HG03064 (cell line): ENCODE results near the gene AP1AR.
A peak's percentile ranks its signal among the peaks of the same experiment; 100 is the strongest.
"Not testable (repeated sequence)": the region's sequence is repeated elsewhere in the genome, so short reads cannot be mapped to it uniquely, and the experiment has no call there.

Experiments
- ATAC-seq: cut with Tn5 transposase; IDR thresholded peaks from one replicate; pipeline ENCODE4 v1.9.1; 2021; ENCODE audit warnings: low read depth; ENCODE audit not compliant: unreplicated experiment

The AP1AR gene

GRCh38 chr4:112277220-112277619, 45.6 kb downstream of the AP1AR start:
- no peak for ATAC-seq

- no peak for ATAC-seq
These were observed 46.3 kb downstream of the AP1AR start for GRCh38 chr4:112277705-112278448.

- ATAC-seq, result peak; percentile 67
These were observed 47.7 kb downstream of the AP1AR start for GRCh38 chr4:112279025-112279881.

GRCh38 chr4:112279882-112280315, 48.3 kb downstream of the AP1AR start:
- peak; percentile 10 for ATAC-seq

GRCh38 chr4:112280386-112281056, 48.9 kb downstream of the AP1AR start:
- ATAC-seq, result no peak

- ATAC-seq, result not testable (repeated sequence)
These were observed 50.4 kb downstream of the AP1AR start for GRCh38 chr4:112281895-112282398.

GRCh38 chr4:112282860-112283667, 51.5 kb downstream of the AP1AR start:
- ATAC-seq, result no peak

GRCh38 chr4:112284166-112284565, 52.6 kb downstream of the AP1AR start:
- no peak for ATAC-seq

GRCh38 chr4:112284662-112285411, 53.2 kb downstream of the AP1AR start:
- no peak for ATAC-seq

- peak; percentile 27 for ATAC-seq
These were observed 55.8 kb downstream of the AP1AR start for GRCh38 chr4:112287258-112287989.

GRCh38 chr4:112288455-112288854, 56.9 kb downstream of the AP1AR start:
- peak; percentile 26 for ATAC-seq

- ATAC-seq, result no peak
These were observed 58.0 kb downstream of the AP1AR start for GRCh38 chr4:112289407-112290253.

GRCh38 chr4:112290341-112290740, 58.8 kb downstream of the AP1AR start:
- no peak for ATAC-seq

GRCh38 chr4:112296949-112297880, 65.6 kb downstream of the AP1AR start, which contains the start of gene ALPK1:
Gene ALPK1 (plus strand): TSS chr4:112297369.
- peak; percentile 69 for ATAC-seq

GRCh38 chr4:112299721-112300120, 68.1 kb downstream of the AP1AR start:
- no peak for ATAC-seq
